ENCODE measurements around the gene GTSE1. TPM values are rescaled to one million over a fixed set of nuclear protein-coding genes. Genes with fewer than 3 reads are reported as not detected.

The GTSE1 gene
- total RNA-seq, 1 donor from 2014 or later = 16.7 TPM

DNA sequence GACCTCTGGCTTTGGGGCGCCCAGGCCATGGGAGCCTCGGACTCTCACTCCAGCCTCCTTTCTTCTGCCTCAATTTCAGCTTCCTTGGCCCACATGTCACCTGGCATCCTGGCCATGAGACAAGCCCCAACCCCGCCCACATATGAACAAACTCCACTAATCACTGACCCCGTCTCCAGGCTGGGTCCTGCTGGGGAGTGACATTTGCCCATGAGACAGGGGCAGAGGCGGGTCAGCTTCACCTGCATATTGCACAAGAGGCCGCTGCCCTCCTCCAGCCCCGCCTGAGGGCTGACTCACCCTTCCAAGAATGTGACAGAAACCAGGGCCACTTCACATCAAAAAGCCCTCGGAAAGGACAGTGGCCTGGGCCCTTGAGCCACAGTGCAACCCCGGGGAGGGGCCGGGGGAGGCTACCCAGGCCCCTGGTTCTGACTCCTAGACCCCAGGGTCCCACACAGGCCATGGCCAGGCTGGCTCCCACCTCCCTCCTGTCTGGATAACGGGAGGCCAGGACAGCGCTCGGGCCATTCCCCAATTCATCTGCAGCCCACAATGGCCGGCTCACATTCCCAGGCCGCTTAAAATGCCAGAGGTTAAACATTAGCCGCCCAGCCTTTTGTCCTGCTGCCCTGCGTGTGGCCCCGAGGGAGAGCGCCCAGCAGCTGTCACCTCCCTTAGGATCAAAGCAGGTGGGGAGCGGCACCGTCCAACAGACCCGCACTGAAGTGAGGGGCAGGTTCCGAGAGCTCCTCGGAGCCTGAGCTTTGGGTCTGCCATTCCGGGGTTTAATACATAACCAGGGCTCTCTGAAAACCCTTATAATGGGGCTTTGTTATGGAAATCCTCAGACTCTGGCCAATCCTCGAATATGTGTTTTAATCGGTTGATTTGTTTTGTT lies 81.1 kb downstream of the GTSE1 start:
- H3K4me3 Mint-ChIP-seq = no peak overlapping the region

DNA sequence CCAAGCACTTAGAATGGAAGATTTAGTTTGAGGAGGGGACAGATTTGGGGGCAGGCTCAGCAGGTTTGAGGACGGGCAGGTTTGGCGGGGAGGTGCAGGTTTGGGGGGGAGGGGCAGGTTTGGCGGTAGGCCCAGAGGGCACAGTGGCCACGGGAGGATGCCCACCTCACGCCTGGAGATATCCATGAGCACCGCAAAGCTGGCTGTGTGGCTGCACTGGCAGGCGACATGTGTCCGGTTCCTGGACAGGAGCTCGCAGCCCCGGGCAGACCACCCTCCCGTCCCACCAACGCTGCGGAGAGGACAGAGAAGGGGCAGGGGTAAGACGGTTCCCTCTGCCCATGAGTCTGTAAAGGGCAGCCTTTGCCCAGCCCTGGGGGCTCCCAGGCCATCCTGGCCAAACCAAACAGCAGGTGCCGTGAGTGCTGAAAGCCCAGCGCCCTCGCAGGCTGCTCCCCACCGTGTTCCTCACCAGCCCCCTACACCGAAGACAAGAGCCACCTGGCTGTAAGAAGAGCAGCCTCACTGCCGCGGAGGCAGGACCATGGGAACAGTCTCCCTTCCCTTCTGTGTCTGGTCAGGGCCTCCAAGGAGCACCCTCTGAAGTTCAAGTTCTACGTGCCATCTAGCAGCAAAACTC lies 81.9 kb downstream of the GTSE1 start:
- peaks cover 37% of the 10 kb centered on the region for H3K36me3 Mint-ChIP-seq
- peaks cover 7% of the 10 kb centered on the region for H3K4me1 Mint-ChIP-seq
- DNase-seq (ENCODE audit: low spot score in 2 of 2, unreplicated experiment in 2 of 2) = no peak
- H3K4me3 Mint-ChIP-seq = no peak overlapping the region
- H3K9me3 Mint-ChIP-seq = peaks cover 11% of the 10 kb centered on the region
- TF ChIP-seq, protein P1, sequence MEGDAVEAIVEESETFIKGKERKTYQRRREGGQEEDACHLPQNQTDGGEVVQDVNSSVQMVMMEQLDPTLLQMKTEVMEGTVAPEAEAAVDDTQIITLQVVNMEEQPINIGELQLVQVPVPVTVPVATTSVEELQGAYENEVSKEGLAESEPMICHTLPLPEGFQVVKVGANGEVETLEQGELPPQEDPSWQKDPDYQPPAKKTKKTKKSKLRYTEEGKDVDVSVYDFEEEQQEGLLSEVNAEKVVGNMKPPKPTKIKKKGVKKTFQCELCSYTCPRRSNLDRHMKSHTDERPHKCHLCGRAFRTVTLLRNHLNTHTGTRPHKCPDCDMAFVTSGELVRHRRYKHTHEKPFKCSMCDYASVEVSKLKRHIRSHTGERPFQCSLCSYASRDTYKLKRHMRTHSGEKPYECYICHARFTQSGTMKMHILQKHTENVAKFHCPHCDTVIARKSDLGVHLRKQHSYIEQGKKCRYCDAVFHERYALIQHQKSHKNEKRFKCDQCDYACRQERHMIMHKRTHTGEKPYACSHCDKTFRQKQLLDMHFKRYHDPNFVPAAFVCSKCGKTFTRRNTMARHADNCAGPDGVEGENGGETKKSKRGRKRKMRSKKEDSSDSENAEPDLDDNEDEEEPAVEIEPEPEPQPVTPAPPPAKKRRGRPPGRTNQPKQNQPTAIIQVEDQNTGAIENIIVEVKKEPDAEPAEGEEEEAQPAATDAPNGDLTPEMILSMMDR (IDR thresholded peaks at IDR 0.05; ENCODE audit: unreplicated experiment) = no peak
- no peak overlapping the region for H3K27ac Mint-ChIP-seq
- H3K27me3 Mint-ChIP-seq (ENCODE audit: low read depth) = no peaks in the 10 kb centered on the region

More for the DNA sequence above, 81.1 kb downstream of the GTSE1 start:
- Mint-ChIP-seq H3K27ac (no peak overlapping the region), H3K36me3 (peaks cover 34% of the 10 kb centered on the region), H3K9me3 (peaks cover 9% of the 10 kb centered on the region), H3K4me1 (peaks cover 7% of the 10 kb centered on the region), H3K27me3 (ENCODE audit: low read depth) (no peaks in the 10 kb centered on the region)
- TF ChIP-seq, protein P1 (IDR thresholded peaks at IDR 0.05; ENCODE audit: unreplicated experiment) = no peak
- DNase-seq (ENCODE audit: low spot score in 2 of 2, unreplicated experiment in 2 of 2) = no peak

DNA sequence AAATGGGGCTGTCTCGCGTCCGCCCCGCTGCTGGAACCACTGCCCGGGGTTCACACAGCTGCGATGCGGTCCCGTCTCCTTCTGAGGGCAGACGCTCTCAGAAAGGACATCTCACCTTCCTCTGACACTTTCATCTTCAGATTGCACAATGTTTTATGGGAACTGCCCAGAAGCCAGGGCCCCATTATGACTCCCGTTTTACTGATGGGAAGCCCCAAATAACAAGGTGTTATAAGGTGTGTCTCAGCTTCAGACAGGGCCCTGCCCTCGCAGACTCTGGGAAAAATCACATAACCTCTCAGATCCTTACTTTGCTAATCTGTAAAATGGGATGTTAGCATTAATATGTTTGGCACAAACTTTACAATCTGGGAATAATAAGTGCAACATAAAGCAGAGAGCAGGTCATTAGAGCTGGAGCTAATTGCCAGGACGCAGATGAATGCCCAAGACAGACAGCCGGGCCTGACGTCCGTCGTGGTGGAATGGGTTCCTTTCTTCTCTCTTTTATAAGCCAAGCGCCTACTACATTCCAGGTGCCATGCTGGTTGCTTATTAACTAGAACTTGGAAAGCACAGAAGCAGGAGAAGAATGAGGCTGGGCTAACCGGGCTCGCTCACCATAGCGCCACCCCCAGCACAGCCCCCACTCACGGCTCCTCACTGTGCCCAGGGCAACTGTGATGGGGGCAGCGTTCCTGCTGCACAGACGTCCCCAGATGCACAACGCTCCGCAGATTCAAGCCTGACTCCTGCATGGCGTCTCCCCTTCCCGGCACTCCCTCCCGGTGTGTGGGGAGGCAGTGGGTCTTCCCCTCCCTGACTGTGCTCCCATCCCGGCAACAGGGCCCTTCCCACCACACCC lies 82.6 kb downstream of the GTSE1 start:
- DNase-seq (ENCODE audit: low spot score in 2 of 2, unreplicated experiment in 2 of 2) = no peak
- Mint-ChIP-seq H3K9me3 (peaks cover 11% of the 10 kb centered on the region), H3K27ac (no peak overlapping the region), H3K4me3 (no peak overlapping the region), H3K36me3 (peaks cover 34% of the 10 kb centered on the region), H3K27me3 (ENCODE audit: low read depth) (no peaks in the 10 kb centered on the region), H3K4me1 (peaks cover 7% of the 10 kb centered on the region)
- TF ChIP-seq, protein P1 (IDR thresholded peaks at IDR 0.05; ENCODE audit: unreplicated experiment) = no peak

DNA sequence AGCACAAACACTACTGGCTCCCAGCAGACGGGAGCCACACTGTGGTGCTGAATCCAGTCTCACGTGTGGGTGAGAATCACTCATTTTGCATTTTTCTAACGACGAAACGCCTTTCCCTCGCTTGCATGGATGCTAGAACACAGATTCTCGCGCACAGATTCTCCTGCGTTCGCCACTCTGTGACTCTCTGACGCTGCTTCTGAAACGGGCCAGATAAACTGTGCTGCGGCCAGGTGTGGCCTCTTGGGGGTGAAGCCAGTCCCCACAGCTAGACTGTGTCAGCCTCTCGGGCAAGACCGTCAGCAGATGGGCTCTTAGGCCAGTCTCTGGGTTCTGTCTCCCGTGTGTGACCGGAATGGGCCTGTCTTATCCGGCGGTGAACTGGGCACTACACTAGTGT lies 83.4 kb downstream of the GTSE1 start:
- Mint-ChIP-seq H3K4me3 (no peak overlapping the region), H3K27me3 (ENCODE audit: low read depth) (no peaks in the 10 kb centered on the region), H3K4me1 (peaks cover 7% of the 10 kb centered on the region), H3K27ac (no peak overlapping the region), H3K36me3 (peaks cover 33% of the 10 kb centered on the region), H3K9me3 (peaks cover 11% of the 10 kb centered on the region)
- TF ChIP-seq, protein P1 (IDR thresholded peaks at IDR 0.05; ENCODE audit: unreplicated experiment) = no peak
- no peak for DNase-seq (ENCODE audit: low spot score in 2 of 2, unreplicated experiment in 2 of 2)

Other genes with a start within 250 kb of the GTSE1 start
- gene PPARA, start 146.3 kb upstream of the GTSE1 start, total RNA-seq = 12.0 to 15.1 TPM (median 13.0 TPM) in 3 replicates
- 11.5 to 12.8 TPM (median 12.6 TPM) in 3 replicates for gene CDPF1, start 46.6 kb upstream of the GTSE1 start, total RNA-seq
- 0.02 to 0.04 TPM in 2 of 3 replicates, not detected in the other for gene PKDREJ, start 33.5 kb upstream of the GTSE1 start, total RNA-seq
- gene TTC38, start 28.9 kb upstream of the GTSE1 start, total RNA-seq = 30.0 to 30.9 TPM (median 30.3 TPM) in 3 replicates
- gene TRMU, start 38.8 kb downstream of the GTSE1 start, total RNA-seq = 65.5 to 70.6 TPM (median 67.1 TPM) in 3 replicates
- 17.8 to 18.8 TPM (median 18.4 TPM) in 3 replicates for gene CELSR1, start 240.8 kb downstream of the GTSE1 start, total RNA-seq

Measured in mesothelial cell of epicardium (in vitro differentiated cells).